NCI-H82 (cell line): ENCODE data around the gene ABCA4.
"Not testable (repeated sequence)": the region's sequence is repeated elsewhere in the genome, so short reads cannot be mapped to it uniquely, and the experiment has no call there.

Experiments
- DNase-seq: peaks from one replicate; lab custom pipeline; 2025; lab: John Stamatoyannopoulos, UW

ABCA4 gene

GRCh38 chr1:94120991-94121390, at the start of gene ABCA4:
TSS of gene ABCA4 (minus strand) at chr1:94121148. CDS start at chr1:94121045, 103 bp downstream.
- DNase-seq = peak; percentile 95

GRCh38 chr1:94169126-94169525, 48.2 kb upstream of the ABCA4 start:
- DNase-seq = peak; percentile 46

GRCh38 chr1:94165843-94166242, 44.9 kb upstream of the ABCA4 start:
- no peak for DNase-seq

GRCh38 chr1:94164885-94165284, 43.9 kb upstream of the ABCA4 start:
- peak; percentile 21 for DNase-seq

GRCh38 chr1:94164121-94164520, 43.2 kb upstream of the ABCA4 start:
- not testable (repeated sequence) for DNase-seq

- not testable (repeated sequence) for DNase-seq
These were observed 42.3 kb upstream of the ABCA4 start for GRCh38 chr1:94163249-94163648.

- peak; percentile 83 for DNase-seq
These were observed 39.9 kb upstream of the ABCA4 start for GRCh38 chr1:94160811-94161210.

- no peak for DNase-seq
These were observed 35.2 kb upstream of the ABCA4 start for GRCh38 chr1:94156096-94156625.

- DNase-seq = no peak
These were observed 34.0 kb upstream of the ABCA4 start for GRCh38 chr1:94154989-94155388.

GRCh38 chr1:94153133-94153532, 32.2 kb upstream of the ABCA4 start:
- DNase-seq = no peak

GRCh38 chr1:94149166-94149565, 28.2 kb upstream of the ABCA4 start:
- DNase-seq = not testable (repeated sequence)

- DNase-seq = no peak
These were observed 25.3 kb upstream of the ABCA4 start for GRCh38 chr1:94146273-94146672.

- DNase-seq = peak; percentile 8
These were observed 23.9 kb upstream of the ABCA4 start for GRCh38 chr1:94144836-94145235.

- peak; percentile 16 for DNase-seq
These were observed 22.8 kb upstream of the ABCA4 start for GRCh38 chr1:94143809-94144176.

- no peak for DNase-seq
These were observed 22.3 kb upstream of the ABCA4 start for GRCh38 chr1:94143173-94143808.

GRCh38 chr1:94142583-94142982, 21.6 kb upstream of the ABCA4 start:
- DNase-seq = peak; percentile 48

GRCh38 chr1:94142022-94142421, 21.1 kb upstream of the ABCA4 start:
- no peak for DNase-seq

- DNase-seq = no peak
These were observed 11.2 kb upstream of the ABCA4 start for GRCh38 chr1:94132111-94132510.

- no peak for DNase-seq
These were observed 10.1 kb upstream of the ABCA4 start for GRCh38 chr1:94130851-94131595.

- DNase-seq = no peak
These were observed 5.7 kb upstream of the ABCA4 start for GRCh38 chr1:94126651-94127050.

- DNase-seq = peak; percentile 65
These were observed 4.9 kb upstream of the ABCA4 start for GRCh38 chr1:94125551-94126514.

- DNase-seq = no peak
These were observed 3.6 kb upstream of the ABCA4 start for GRCh38 chr1:94124538-94124937.
